GM18511 (cell line): Measurements from ENCODE around the gene IFFO2.

Experiments used
- ATAC-seq: cut with Tn5 transposase; IDR thresholded peaks from one replicate; pipeline ENCODE4 v1.9.1; 2021; ENCODE audit warnings: mild to moderate bottlenecking, moderate library complexity; ENCODE audit not compliant: unreplicated experiment

IFFO2 gene

DNA sequence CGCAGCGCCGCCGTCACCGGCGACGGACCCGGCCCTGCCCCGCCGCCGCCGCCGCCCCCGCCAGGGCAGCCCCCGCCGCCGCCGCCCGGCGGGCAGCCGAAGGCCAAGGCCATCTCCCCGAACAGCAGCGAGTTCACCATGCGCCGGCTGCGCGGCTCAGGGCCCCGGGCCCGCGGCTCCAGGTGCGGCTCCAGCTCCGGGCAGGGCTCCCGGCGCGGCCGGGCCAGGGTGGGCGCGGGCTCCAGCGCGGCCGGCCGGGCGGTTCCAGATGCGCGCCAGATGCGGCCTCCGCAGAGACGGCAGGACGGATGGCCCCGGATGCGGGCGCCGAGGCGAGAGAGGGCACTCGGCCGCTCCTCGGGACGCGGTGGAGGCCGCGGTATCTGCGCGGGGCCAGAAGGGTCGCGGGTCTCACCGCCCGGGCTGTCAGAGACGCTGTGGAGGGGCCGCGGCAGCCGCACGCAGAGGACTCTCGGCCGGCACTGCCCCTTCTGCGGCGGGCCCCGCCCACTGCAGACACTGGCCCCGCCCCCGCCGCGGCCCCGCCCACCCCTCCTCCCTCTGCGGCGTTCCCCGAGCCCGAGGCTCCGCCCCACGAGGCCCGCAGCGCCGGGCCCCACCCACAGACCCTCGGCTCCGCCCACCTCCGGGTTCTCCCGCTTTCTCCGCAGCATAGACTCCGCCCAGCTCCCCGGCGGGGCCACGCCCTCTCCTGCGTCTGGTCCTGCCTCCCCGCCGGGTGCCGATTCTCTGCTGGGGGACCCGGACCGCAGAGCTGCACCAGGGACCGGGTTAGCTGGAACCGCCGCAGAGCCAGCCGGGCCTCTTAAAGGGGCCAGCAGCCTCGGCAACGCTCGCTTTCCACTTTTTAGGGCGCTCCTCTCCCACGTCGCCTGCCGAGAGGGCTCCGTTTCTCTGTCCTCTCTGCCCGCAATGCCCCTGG, at the start of gene IFFO2:
IFFO2 (minus strand) TSS at position 484 of the 943 bp plus-strand sequence; CDS start at position 140, 344 bp downstream.
- ATAC-seq, result peak; percentile 71

DNA sequence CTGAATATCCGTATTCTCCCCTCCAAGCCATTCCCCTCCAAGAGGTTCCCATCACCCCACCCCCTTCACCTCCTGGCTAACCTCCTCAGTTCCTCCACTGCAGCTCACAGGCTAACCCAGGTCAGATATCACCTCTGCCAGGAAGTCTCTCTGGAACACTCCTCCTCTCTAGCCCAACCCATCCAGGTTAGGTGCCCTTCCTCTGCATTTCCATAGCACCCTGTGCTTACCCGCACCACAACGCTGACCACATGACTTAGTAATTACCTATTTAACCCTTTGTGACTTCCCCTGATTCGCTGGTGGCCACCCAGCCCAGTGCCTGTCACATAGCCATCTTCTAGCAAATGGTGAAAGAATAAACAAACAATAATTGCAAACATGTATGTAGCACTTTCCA, 49.5 kb upstream of the IFFO2 start:
- no peak for ATAC-seq

DNA sequence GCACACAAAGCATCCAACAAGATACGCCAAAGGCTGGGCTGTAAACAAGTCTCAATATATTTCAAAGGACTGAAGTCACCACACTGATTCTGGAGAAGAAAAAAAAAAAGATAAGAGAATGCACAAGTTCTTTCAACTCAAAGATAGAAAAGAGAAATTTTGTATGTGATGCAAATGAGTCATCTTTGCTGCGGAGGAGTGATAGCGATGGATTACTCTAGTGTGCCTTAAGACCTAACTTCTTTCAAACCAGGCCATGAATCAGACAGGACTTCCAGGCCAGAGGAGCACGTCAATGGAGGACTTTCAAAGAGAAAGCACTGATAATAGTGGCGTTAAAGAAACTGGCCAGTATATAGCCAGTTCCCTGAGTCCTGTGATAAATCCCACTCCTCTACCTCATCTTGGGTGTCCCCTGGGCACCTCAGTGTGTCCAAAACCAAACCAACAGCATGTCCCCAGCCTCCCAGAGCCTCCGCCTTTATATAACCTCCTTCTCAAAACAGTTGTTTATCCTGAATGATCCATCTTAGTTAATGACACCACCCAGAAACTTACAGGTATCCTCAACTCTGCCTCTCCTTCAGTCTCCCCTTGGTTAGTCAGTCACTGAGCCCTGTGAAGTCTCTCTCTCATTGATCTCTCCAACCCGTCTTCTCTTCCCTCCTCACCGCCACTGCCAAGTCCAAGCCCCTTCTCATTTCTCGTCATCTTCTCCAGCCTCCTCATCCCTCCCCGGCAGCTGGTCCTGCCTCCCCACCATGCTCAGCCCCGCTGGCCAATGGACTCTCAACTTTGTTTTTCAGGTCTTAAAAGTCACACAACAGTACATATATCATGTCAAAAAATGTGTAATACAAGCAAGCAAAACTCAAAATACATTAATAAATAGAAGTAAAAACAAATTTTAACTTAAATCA, 47.2 kb upstream of the IFFO2 start:
- no peak for ATAC-seq

DNA sequence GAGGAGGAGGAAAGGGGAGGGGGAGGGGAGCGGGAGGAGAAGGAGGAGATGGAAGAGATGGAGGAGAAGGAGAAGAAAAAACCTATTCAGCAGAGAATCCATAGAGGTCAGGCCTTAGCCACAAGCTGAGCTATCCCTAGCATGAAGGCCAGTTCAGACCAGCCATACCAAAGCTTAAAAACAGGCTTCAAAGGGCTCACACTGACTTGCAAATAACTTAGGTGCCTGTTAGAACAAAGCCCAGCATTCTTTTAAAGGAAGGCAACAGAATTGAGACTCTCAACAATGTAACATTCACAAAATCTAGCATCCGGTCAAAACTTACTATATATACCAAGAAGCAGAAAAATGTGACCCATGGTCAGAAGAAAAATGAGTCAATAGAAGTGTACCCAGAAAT, 43.6 kb upstream of the IFFO2 start:
- no peak for ATAC-seq

DNA sequence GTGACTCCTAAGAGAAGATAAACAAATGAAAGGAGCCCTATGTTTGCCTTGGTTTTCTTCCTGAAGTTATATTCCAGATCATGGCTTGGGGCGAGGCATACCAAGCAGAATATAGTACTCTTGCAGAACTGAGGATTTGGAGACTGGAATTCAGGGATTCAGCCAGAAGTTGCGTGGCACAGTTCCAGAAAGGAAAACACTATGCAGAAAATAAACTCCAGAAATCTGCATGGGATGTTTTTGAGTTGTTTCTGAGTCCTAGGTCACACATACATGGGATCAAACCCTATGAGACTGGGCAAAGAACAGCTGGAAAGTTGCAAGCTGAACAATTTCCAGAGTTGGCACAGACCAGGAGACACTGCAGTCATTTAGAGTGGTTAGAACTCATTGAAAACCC, 42.9 kb upstream of the IFFO2 start:
- no peak for ATAC-seq

DNA sequence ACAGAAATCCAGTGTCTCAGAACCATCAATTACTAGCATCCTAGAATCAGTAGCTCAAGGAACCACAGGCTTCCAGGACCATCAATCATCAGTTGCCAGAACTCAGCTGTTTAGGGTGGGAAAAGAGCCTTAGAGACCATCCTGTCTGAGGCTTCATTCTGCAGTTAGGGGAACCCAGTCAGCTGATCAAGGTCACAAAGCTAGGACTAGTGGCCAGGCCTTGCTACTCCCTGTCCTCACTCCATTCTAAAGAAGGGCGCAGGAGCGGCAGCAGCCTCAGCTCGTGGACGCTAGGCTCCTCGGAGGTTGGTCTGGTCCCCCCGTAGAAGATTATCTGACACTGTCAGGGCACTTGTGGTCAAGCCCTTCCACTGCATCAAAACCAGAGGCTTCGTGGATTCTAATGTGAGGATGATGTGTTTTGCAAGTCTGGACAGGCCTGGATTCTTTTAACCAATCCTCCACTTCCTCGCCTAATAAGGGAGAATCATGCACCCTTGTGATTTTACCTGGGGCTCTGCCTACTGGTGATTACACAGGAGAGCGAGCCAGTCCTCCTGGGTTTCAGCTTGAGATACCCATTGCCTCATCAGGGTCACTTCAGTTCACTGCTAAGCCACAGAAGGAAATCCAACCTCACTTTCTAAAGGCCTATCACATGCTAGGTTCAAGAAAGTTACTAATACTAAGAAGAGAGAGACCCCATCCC, 41.7 kb upstream of the IFFO2 start:
- ATAC-seq, result no peak

DNA sequence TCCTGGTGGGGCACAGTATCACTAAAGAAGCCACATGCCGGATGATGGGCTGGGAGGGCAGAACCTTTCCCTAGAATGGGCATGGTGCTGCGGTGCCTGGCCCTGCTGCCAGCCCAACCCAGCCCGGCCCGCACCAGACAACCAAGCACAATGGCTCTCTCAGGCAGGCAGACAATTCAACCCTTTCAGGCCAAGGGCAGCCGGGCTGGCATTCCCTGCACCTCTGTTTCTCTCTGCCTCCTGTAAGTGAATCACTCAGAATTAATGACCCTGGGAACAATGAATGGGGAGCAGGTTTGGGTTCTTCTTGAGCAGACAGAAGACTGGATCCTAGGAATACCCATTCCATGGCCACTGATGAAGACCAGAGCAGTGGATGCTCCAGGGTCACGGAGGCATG, 41.0 kb upstream of the IFFO2 start:
- ATAC-seq, result no peak

DNA sequence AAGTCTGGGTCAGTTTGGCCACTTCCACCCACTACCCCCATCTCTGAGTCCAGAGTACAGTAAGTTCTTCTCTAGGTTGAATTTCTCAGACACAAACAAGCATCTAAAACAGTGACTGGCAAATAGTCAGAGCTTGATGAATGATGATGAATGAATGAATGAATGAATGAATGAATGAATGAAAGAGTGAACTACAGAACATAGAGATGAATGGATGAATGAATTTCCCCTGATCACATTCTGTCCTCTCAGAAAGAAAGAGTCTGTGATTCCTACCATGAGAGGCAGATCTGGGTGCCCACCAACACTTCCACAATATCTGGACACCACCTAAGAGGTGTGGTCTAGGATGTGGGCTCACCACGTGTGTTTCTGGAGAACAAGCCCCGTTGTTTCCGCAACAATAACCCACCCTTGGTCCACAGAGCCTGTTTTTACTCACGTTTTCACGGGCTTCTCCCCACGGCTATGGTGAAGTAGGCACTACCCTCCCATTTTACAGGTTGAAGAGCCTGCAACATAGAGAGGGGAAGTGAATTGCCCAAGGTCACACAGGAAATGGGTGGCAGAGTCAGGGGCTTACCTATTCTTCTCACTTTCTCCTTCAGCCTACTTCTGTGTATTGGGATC, 40.2 kb upstream of the IFFO2 start:
- ATAC-seq, result no peak

DNA sequence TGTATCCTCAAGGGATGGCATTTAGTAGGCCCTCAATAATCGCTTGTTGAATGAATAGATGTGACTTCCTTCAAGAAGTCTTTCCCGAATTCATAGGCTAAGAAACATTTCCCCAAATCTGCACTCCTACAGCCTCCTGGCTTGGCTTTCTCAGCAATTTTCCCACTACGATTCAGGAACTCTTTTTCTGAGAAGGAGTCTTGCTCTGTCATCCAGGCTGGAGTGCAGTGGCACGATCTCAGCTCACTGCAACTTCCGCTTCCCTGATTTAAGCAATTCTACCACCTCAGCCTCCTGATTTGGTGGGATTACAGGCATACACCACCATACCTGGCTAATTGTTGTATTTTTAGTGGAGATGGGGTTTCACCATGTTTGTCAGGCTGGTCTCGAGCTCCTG, 37.9 kb upstream of the IFFO2 start:
- no peak for ATAC-seq

DNA sequence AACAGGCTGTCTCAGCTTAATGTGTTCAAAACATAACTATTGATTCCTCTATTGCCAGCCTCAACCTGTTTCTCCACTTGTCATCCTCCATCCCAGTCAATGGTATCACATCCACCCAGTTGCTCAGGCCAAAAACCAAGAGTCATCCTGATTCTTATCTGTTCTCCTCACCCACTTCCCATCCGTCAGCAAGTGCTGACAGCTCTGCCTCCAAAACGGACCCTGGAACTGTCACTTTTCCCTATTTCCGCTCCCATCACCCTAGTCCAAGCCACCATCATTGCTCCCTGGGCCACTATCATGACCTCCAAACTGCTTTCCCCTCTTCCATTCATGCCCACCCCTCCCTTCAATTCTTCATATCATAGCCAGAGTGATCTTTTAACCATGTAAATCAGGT, 36.2 kb upstream of the IFFO2 start:
- no peak for ATAC-seq

DNA sequence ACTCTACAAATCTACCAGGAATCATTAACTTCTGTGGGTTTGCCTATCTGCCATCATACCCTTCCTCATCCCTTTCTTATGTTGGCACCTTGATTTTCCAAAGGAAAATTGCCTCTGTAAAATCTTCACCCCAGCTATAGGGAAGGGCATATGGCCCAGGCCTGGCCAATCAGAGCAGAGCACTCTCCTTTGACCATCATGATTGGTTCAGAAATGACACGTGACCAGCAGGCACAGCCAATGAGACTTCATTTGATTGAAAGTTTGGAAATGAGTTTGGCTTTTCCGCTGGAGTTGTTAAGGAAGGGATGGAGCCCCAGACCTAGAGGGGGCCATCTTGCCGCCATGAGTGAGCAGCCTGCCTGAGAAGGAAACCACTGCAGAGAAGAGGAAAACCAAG, 35.1 kb upstream of the IFFO2 start:
- no peak for ATAC-seq

DNA sequence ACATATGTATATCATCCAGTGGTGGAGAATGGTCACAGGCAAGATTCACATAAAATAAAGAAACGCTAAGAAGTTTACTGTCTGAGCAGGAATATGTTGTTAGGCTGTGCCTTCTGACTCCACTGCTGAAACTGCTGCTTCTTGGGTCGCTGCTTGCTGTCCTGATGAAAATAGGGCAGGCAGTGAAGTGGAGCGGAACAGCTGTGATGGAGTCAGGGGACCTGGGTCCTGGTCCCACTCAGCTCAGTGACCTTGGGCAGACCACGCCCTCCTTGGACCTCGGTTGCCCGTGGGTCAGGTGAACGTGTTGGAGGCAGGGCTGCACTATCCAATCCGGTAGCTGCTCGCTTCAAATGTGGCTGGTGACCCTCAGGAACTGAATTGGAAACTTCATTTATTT, 33.4 kb upstream of the IFFO2 start:
- no peak for ATAC-seq

DNA sequence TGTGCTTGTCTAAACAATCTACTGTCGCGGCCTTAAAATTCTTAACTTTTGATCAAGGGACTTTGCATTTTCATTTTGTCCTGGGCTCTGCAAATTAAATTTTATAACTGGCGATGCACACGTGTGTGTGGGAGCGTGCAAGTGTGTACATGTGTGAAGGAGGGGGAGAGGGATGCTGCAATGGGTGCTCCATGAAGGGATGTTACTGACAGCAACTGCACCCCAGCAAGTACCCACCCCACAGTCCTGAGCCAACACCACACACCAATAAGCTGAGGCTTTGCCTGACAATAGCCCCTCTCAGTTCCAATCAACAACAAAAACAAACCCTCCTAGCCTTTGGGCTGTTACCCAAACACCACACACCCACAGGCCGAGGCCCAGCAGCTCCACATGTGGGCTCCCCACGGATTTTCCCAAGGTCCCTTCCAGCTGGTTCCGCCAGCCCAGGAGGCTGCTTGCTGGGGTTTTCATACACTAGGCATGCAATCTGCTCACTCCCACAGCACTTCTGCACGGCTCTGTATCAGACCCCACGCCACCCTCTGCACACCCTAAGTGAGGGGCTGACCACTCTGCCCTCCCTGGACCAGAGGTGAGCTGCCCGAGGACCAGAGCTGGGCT, 32.8 kb upstream of the IFFO2 start:
- ATAC-seq, result no peak

DNA sequence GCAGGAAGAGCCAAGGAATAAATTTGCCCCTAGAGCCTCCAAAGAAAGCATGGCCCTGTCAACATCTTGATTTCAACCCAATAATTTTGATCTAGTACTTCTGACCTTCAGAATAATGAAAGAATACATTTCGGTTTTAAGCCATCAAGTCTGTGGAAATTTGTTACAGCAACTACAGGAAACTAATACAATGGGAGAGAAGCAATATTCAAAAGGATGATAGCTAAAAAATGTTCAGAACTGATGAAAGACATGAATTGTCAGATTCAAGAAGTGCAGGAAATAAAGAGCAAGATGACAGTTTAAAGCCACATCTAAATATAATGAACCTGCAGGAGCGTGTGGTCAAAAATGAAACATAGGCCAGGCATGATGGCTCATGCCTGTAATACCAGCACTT, 24.8 kb upstream of the IFFO2 start:
- no peak for ATAC-seq

DNA sequence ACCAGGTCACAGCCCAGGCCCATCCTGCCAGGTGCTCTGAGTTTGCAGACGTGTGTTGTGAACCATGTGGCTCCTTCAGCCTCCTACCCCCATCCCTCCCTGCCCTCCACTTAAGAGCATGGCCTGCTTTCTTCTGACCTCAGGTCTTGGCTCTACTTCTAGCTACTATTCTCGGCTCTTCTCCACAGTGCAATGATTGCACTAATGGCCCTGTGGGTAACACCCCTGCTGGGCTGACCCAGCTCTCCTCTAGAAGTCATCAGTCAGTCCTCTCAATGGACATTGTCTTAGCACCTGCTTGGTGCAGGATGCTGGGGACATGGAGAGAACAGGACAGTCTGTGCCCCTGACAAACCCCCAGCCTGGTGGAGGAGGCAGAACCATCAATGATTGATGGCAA, 22.2 kb upstream of the IFFO2 start:
- ATAC-seq, result no peak

DNA sequence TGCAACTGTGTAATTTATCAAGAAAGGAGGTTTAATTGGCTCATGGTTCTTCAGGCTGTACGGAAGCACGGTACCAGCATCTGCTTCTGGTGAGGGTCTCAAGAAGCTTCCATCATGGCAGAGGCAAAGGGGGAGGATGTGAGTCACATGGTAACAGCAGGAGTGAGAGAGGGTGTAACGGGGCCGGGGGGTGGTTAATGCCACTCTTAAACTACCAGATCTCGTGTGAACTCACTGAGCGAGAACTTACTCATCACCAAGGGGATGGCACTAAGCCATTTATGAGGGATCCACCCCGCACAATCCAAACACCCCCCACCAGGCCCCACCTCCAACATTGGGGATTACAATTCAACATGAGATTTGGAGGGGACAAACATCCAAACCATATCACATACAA, 21.0 kb upstream of the IFFO2 start:
- no peak for ATAC-seq

DNA sequence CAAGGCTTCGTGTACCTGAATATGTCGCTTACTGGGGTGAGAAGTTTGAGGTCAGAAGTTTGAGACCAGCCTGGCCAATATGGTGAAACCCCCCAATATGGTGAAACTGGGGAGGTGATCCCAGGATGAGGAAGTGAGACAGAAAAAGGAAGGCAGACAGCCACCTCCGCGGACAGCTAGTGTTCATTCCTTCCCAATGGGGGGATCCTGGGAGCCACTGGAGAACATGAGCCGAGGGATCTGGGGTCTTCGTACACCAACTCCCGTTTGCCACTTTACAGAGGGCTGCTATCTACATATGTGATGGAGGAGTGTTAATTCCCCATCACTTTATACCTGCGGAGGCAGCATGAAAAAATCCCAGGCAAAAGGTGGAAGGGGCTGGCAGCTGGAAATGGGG, 19.6 kb upstream of the IFFO2 start:
- ATAC-seq, result no peak

DNA sequence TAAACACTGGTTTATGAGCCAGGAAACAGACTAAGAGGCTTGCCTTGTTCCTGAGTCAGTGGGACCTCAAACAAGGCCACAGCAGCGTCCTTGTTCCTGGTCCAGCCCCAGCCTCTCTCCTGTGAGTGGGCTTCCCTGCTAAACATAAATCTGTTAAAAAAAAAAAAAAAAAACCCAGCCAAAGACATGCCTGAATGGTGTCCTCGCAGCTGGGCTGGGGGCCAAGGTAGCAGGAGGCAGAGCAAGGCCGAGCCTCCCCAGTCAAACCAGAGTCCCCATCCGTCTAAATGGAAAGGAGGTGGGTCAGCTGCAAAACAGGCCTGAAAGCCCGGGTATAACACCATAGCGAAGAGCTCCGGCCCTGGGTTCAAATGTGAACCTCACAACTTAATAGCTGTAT, 18.1 kb upstream of the IFFO2 start:
- ATAC-seq, result no peak

DNA sequence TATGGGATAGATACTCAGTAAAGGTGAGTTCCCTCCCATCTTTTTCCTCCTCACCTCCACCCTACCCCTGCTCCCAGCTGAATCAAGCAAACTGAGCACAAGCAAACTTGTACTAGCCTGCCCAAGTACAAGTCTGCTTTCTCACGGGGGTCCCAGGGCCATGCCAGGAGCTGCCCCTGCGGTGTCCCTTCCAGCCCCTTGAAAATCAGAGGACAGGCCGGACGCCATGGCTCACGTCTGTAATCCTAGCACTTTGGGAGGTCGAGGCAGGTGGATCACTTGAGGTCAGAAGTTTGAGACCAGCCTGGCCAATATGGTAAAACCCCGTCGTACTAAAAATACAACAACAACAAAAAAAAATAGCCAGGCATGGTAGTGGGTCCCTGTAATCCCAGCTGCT, 17.5 kb upstream of the IFFO2 start:
- no peak for ATAC-seq

DNA sequence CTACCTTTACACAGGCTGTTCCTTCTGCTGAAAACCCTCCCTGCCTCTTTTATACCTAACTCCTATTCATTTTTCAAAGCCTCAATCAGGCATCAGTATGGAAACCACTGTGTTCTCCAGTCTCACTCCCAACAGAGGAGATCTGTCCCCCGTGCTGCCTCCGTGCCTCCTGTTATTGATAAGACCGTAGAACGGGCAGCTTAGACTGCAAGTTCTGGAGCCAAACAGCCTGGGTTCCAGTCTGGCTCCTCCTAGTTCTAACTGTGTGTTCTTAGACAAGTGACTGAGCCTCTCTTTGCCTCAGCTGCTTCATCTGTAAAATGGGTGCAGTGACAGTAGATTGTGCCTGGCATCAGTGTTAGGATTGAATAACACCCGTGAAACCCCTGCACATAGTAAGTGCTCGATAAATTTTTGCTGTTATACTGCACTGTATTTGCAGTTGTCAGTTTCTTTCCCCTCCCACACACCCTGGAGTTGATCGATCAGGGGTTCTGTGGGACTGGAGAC, 17.0 kb upstream of the IFFO2 start:
- ATAC-seq, result no peak
